Cardiac muscle cell (in vitro differentiated cells and primary cell): ENCODE measurements around the gene NAA15. TPM values are rescaled to one million over a fixed set of nuclear protein-coding genes. Genes with fewer than 3 reads are reported as not detected.
"Not testable (repeated sequence)": the region's sequence is repeated elsewhere in the genome, so short reads cannot be mapped to it uniquely, and the experiment has no call there.

Experiments
- DNase-seq, 2 donors: peaks; one replicate each; pipeline versions ENCODE4 v3.0.0 to v3.0.0-alpha.2; 2010 to 2017; ENCODE audit warnings: low read depth in 1 of 2, low spot score in 1 of 2
- H3K27ac ChIP-seq: fragments of 200-600 bp; sonication (generic); 2 replicates; pipeline ENCODE4 v1.5.1; 2016
- H3K27me3 ChIP-seq: fragments of 200-600 bp; sonication (generic); 2 replicates; pipeline ENCODE4 v1.6.0; 2016; ENCODE audit warnings: control low read depth
- H3K36me3 ChIP-seq: fragments of 200-600 bp; sonication (generic); 2 replicates; pipeline ENCODE4 v1.5.1; 2016; ENCODE audit warnings: control low read depth
- H3K4me1 ChIP-seq: fragments of 200-600 bp; sonication (generic); 2 replicates; pipeline ENCODE4 v1.8.1; 2017; ENCODE audit warnings: low read depth, mild to moderate bottlenecking, mixed run types
- H3K4me3 ChIP-seq: fragments of 200-600 bp; sonication (generic); 2 replicates; pipeline ENCODE4 v1.5.1; 2016; ENCODE audit warnings: mild to moderate bottlenecking
- H3K9me3 ChIP-seq: fragments of 200-600 bp; sonication (generic); 2 replicates; pipeline ENCODE4 v1.5.1; 2017; ENCODE audit warnings: low read depth, mild to moderate bottlenecking, control low read depth
- polyA plus RNA-seq: library from polyadenylated mRNA; unstranded; fragments of >200 nt; fragmentation: Nextera tagmentation; extraction: Ambion mirVana; gene quantifications from 2 replicates; pipeline ENCODE4 v1.2.1, GENCODE V29; 2016
- total RNA-seq: library from RNA; depleted of rRNA; stranded (reverse); fragments of >200 nt; gene quantifications from 2 replicates; pipeline ENCODE4 v1.2.3, GENCODE V29; 2016
- TF ChIP-seq, protein P1 (sequence below): IDR thresholded peaks from 2 replicates; pipeline ENCODE4 v1.5.1; 2012; ENCODE audit warnings: low read depth, mild to moderate bottlenecking, low read length

NAA15 gene
- total and polyA plus RNA-seq, 2 experiments from 2014 or later: 16.4 to 24.0 TPM

DNA sequence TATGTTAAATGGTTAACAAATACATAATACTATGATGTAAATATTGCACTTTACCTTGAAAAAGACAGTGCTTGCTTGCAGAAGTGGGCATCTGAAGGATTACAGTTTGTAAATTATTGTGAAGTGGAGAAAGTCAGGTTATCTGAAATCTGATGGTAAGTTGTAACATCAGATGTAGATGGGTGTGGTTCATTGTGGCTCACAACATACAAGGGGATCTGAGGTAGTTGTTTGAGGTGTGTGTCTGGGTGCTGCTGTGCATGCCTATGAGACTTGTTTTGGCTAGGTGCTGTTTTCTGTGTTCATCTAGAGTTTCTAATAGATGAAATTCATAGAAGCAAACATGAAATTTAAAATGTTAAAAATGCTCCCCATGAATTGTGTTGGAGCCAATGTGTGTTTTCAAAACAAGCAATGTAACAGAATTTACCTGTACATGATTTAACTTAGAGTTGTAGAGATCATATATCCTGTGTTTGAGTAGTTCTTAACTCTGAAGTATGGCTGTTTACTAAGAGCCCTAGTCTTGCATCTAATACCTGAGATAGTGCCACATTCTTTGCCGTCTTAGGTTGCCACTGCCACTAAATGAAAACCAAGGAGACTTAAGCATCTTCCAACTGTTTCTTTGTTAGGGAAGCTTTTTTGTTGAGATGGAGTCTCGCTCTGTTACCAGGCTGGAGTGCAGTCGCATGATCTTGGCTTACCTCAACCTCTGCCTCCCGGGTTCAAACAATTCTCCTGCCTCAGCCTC, 12.9 kb downstream of the NAA15 start:
- H3K9me3 ChIP-seq: no peaks in the 10 kb centered on the region
- H3K4me3 ChIP-seq: no peak overlapping the region
- no peak for DNase-seq
- peaks cover 20% of the 10 kb centered on the region for H3K4me1 ChIP-seq
- TF ChIP-seq, protein P1, sequence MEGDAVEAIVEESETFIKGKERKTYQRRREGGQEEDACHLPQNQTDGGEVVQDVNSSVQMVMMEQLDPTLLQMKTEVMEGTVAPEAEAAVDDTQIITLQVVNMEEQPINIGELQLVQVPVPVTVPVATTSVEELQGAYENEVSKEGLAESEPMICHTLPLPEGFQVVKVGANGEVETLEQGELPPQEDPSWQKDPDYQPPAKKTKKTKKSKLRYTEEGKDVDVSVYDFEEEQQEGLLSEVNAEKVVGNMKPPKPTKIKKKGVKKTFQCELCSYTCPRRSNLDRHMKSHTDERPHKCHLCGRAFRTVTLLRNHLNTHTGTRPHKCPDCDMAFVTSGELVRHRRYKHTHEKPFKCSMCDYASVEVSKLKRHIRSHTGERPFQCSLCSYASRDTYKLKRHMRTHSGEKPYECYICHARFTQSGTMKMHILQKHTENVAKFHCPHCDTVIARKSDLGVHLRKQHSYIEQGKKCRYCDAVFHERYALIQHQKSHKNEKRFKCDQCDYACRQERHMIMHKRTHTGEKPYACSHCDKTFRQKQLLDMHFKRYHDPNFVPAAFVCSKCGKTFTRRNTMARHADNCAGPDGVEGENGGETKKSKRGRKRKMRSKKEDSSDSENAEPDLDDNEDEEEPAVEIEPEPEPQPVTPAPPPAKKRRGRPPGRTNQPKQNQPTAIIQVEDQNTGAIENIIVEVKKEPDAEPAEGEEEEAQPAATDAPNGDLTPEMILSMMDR: no peak
- H3K27me3 ChIP-seq: no peaks in the 10 kb centered on the region
- H3K36me3 ChIP-seq: no peaks in the 10 kb centered on the region
- peak overlapping the region; percentile 66 for H3K27ac ChIP-seq

DNA sequence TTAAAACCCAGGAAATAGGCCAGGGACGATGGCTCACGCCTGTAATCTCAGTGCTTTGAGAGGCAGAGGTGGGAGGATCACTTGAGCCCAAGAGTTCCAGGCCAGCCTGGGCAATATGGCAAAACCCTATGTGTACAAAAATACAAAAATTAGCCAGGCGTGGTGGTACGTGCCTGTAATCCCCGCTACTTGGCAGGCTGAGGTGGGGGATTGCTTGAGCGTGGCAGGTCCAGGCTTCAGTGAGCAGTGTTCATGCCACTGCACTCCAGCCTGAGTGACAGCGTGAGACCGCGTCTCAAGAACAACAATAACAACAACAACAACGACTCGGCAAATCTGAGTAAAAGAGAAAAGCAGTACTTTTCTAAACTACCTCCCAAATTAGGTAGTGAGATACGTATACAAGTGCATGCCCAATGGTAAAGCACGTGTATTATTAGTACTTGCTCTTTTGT, 13.9 kb downstream of the NAA15 start:
- no peaks in the 10 kb centered on the region for H3K9me3 ChIP-seq
- no peak for DNase-seq
- H3K27ac ChIP-seq: peak overlapping the region; percentile 66
- H3K36me3 ChIP-seq: no peaks in the 10 kb centered on the region
- TF ChIP-seq, protein P1: no peak
- H3K4me1 ChIP-seq: peaks cover 20% of the 10 kb centered on the region
- H3K27me3 ChIP-seq: no peaks in the 10 kb centered on the region
- H3K4me3 ChIP-seq: no peak overlapping the region

DNA sequence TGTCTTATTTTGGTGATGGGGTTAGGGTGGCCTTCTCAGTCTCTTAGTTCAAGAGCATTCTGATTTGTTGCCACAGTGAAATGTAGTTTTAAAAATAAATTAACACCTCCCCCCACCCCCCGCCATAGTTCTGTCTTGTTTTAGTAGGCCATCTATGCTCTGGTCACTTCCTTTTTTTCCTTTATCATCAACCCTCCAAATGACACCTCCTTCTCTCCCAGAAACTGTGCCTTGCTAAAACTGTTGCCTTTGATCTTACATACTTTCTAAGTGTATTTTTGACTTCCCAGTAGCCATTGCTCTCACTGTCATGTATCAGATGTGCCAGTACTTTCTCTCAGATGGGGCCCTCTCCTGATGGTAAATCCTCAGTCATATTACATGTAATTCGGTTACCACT, 15.4 kb downstream of the NAA15 start:
- H3K4me3 ChIP-seq: no peak overlapping the region
- peak overlapping the region; percentile 66 for H3K27ac ChIP-seq
- H3K27me3 ChIP-seq: no peaks in the 10 kb centered on the region
- no peak for DNase-seq
- H3K36me3 ChIP-seq: no peaks in the 10 kb centered on the region
- TF ChIP-seq, protein P1: no peak
- no peaks in the 10 kb centered on the region for H3K9me3 ChIP-seq
- H3K4me1 ChIP-seq: peaks cover 20% of the 10 kb centered on the region

DNA sequence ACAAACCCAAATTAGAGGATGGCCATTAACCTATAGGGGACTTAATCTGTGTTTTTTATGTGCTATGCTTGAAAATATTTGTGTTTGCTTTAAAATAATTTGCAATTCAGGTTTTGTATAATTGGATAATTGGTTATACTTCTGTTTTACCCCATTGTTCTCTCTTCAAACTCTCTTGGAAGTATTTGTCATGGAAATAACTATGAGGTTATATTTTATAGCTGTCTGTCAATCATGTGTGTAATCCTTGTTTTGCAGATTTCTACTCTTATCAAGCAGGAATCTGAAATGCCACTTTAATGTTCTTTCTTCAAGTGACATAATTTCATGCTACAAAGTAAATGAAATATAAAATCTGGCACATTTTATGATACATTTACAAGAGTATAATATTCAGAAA, 16.3 kb downstream of the NAA15 start:
- no peak overlapping the region for H3K4me3 ChIP-seq
- no peaks in the 10 kb centered on the region for H3K27me3 ChIP-seq
- no peaks in the 10 kb centered on the region for H3K36me3 ChIP-seq
- no peaks in the 10 kb centered on the region for H3K9me3 ChIP-seq
- TF ChIP-seq, protein P1: no peak
- no peak for DNase-seq
- peak overlapping the region; percentile 66 for H3K27ac ChIP-seq
- peaks cover 20% of the 10 kb centered on the region for H3K4me1 ChIP-seq

DNA sequence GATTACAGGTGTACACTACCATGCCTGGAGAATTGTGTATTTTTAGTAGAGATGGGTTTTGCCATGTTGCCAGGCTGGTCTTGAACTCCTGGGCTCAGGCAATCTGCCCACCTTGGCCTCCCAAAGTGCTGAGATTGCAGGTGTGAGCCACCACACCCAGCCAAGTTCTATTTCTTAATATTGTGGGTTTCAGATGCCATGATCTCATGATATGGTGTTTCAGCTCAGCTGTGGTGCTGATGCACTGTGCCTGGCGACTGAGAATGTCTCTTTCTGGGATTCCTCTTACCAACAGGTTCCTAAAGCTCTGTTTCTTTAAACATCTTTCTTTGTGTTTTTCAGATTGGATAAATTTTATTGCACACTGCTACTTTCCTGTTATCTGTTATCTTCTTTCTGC, 18.3 kb downstream of the NAA15 start:
- Histone ChIP-seq H3K36me3 (no peaks in the 10 kb centered on the region), H3K4me3 (no peak overlapping the region), H3K4me1 (peaks cover 20% of the 10 kb centered on the region), H3K27ac (no peak overlapping the region), H3K9me3 (no peaks in the 10 kb centered on the region), H3K27me3 (no peaks in the 10 kb centered on the region)
- no peak for DNase-seq
- TF ChIP-seq, protein P1: no peak

DNA sequence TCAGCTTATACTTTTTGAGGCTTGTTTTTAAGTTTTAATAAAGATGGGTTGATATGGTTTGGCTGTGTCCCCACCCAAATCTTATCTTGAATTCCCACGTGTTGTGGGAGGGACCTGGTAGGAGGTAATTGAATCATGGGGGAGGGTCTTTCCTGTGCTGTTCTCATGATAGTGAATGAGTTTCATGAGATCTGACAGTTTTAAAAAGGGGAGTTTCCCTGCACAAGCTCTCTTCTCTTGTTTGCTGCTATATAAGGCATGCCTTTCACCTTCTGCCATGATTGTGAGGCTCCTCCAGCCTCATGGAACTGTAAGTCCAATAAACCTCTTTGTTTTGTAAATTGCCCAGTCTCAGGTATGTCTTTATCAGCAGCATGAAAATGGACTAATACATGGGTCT, 20.8 kb downstream of the NAA15 start:
- not testable (repeated sequence) for H3K4me3 ChIP-seq, H3K27me3 ChIP-seq, H3K4me1 ChIP-seq, H3K36me3 ChIP-seq, H3K27ac ChIP-seq, DNase-seq, H3K9me3 ChIP-seq

DNA sequence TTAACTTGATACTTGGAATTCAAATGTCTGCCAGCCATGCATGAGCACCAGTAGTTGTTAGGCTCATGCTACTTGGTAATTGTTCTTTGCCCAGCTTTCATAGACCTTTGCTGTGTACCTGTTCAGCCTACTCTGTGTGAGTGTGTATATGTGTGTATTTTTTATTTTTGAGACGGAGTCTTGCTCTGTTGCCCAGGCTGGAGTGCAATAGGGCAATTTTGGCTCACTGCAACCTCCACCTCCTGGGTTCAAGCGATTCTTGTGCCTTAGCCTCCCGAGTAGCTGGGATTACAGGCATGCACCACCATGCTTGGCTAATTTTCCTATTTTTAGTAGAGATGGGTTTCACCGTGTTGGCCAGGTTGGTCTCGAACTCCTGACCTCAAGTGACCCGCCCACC, 21.2 kb downstream of the NAA15 start:
- H3K4me1 ChIP-seq, H3K9me3 ChIP-seq, H3K4me3 ChIP-seq, DNase-seq, H3K36me3 ChIP-seq, H3K27ac ChIP-seq, H3K27me3 ChIP-seq: not testable (repeated sequence)
